HepG2 (cell line): Measurements from ENCODE around the gene CHKA.

Experiments used
- CTCF ChIP-seq: sonication (generic); formaldehyde crosslinking; IDR thresholded peaks from 2 replicates; pipeline ENCODE4 v1.5.0; 2020; ENCODE audit warnings: mild to moderate bottlenecking, missing genetic modification reagents, moderate library complexity
- ESRRA ChIP-seq: sonication (generic); formaldehyde crosslinking; IDR thresholded peaks from 2 replicates; pipeline ENCODE4 v1.5.1; 2020; ENCODE audit warnings: mild to moderate bottlenecking, low read depth, missing genetic modification reagents
- EZH2 ChIP-seq: conservative IDR thresholded peaks from 2 replicates; pipeline ENCODE4 v1.6.1; 2012; ENCODE audit warnings: mild to moderate bottlenecking, low read depth, low read length, moderate library complexity
- RFX5 ChIP-seq: IDR thresholded peaks from 2 replicates; pipeline ENCODE4 v1.6.1; 2011; ENCODE audit warnings: low read depth, low read length, improper control_type of control experiment
- TF ChIP-seq, protein P1 (sequence below): sonication (generic); formaldehyde crosslinking; IDR thresholded peaks from 2 replicates; pipeline ENCODE4 v1.4.0; 2020; ENCODE audit warnings: mild to moderate bottlenecking, missing genetic modification reagents, borderline replicate concordance
- TF ChIP-seq, protein P2 (sequence below): IDR thresholded peaks from 2 replicates; pipeline ENCODE4 v1.6.1; 2012; ENCODE audit warnings: low read length, improper control_type of control experiment

- TF ChIP-seq, protein P1, sequence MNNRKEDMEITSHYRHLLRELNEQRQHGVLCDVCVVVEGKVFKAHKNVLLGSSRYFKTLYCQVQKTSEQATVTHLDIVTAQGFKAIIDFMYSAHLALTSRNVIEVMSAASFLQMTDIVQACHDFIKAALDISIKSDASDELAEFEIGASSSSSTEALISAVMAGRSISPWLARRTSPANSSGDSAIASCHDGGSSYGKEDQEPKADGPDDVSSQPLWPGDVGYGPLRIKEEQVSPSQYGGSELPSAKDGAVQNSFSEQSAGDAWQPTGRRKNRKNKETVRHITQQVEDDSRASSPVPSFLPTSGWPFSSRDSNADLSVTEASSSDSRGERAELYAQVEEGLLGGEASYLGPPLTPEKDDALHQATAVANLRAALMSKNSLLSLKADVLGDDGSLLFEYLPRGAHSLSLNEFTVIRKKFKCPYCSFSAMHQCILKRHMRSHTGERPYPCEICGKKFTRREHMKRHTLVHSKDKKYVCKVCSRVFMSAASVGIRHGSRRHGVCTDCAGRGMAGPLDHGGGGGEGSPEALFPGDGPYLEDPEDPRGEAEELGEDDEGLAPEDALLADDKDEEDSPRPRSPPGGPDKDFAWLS (CRISPR knock-in tag), result no peak
- no peak for TF ChIP-seq ESRRA (CRISPR knock-in tag)
- no peak for TF ChIP-seq CTCF (CRISPR knock-in tag)
- TF ChIP-seq RFX5, result no peak
- no peak for TF ChIP-seq EZH2
- TF ChIP-seq, protein P2, sequence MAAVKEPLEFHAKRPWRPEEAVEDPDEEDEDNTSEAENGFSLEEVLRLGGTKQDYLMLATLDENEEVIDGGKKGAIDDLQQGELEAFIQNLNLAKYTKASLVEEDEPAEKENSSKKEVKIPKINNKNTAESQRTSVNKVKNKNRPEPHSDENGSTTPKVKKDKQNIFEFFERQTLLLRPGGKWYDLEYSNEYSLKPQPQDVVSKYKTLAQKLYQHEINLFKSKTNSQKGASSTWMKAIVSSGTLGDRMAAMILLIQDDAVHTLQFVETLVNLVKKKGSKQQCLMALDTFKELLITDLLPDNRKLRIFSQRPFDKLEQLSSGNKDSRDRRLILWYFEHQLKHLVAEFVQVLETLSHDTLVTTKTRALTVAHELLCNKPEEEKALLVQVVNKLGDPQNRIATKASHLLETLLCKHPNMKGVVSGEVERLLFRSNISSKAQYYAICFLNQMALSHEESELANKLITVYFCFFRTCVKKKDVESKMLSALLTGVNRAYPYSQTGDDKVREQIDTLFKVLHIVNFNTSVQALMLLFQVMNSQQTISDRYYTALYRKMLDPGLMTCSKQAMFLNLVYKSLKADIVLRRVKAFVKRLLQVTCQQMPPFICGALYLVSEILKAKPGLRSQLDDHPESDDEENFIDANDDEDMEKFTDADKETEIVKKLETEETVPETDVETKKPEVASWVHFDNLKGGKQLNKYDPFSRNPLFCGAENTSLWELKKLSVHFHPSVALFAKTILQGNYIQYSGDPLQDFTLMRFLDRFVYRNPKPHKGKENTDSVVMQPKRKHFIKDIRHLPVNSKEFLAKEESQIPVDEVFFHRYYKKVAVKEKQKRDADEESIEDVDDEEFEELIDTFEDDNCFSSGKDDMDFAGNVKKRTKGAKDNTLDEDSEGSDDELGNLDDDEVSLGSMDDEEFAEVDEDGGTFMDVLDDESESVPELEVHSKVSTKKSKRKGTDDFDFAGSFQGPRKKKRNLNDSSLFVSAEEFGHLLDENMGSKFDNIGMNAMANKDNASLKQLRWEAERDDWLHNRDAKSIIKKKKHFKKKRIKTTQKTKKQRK, result no peak
Measured at GRCh38 chr11:68140496-68141245, 19.5 kb upstream of the CHKA start.
